ENCODE data around the gene ADAMTSL1.

ADAMTSL1 gene

DNA sequence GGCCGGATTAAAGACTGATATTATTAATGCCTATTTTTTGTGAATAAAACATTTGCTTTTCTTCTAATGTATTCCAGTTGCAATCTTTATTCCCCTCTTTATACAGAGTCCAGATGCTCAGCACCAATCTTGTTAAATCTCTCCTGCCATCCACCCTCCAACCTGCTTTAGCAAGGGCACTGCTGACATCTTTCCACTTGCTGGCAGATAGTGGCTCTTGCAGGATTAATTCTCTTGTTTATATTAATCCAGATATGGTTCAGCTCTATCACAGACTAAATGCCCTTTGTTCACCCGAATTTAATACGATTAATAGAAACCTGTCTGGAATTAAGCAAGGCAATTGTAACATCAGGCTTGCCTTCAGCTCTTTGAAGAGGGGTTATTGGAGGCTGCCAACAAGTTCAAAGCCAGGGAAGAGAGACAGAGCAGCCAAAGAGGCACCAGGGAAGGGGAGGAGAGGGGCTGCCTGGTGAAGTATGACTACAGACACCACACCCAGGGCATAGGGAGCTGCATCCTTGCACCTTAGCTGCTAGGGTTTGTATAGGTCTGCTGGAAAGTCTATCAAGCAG is 322.8 kb downstream of the ADAMTSL1 start:
- TF ChIP-seq, protein P1, sequence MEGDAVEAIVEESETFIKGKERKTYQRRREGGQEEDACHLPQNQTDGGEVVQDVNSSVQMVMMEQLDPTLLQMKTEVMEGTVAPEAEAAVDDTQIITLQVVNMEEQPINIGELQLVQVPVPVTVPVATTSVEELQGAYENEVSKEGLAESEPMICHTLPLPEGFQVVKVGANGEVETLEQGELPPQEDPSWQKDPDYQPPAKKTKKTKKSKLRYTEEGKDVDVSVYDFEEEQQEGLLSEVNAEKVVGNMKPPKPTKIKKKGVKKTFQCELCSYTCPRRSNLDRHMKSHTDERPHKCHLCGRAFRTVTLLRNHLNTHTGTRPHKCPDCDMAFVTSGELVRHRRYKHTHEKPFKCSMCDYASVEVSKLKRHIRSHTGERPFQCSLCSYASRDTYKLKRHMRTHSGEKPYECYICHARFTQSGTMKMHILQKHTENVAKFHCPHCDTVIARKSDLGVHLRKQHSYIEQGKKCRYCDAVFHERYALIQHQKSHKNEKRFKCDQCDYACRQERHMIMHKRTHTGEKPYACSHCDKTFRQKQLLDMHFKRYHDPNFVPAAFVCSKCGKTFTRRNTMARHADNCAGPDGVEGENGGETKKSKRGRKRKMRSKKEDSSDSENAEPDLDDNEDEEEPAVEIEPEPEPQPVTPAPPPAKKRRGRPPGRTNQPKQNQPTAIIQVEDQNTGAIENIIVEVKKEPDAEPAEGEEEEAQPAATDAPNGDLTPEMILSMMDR (conservative IDR thresholded peaks at IDR 0.05; ENCODE audit: control insufficient read depth, insufficient read depth, low read depth, low read length) = no peak

DNA sequence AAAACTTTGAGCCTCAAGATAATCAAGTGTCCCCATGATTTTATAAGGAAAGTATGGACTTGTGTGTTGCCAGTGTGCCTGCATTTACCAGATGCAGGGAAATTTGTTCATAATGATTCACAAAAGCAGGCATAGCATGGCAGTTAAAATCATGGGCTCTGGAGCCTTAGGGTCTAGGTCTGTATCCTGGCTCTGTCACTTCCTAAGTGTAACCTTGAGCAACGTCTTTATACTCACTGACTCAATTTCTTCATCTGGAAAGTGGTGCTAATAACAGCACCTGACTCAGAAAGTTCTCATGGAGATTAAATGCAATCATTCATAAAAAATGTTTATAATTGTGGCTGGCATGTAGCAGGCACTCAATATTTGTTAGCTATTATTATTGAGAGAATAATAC is 324.2 kb downstream of the ADAMTSL1 start:
- TF ChIP-seq, protein P1 (conservative IDR thresholded peaks at IDR 0.05; ENCODE audit: control insufficient read depth, insufficient read depth, low read depth, low read length) = no peak
- peak; percentile 31 for DNase-seq (ENCODE audit: low read depth)

More for the DNA sequence above, 322.8 kb downstream of the ADAMTSL1 start:
- no peak overlapping the region for H3K4me3 ChIP-seq (ENCODE audit: control insufficient read depth, low read depth, low read length)
- no peak for DNase-seq (ENCODE audit: low read depth)

DNA sequence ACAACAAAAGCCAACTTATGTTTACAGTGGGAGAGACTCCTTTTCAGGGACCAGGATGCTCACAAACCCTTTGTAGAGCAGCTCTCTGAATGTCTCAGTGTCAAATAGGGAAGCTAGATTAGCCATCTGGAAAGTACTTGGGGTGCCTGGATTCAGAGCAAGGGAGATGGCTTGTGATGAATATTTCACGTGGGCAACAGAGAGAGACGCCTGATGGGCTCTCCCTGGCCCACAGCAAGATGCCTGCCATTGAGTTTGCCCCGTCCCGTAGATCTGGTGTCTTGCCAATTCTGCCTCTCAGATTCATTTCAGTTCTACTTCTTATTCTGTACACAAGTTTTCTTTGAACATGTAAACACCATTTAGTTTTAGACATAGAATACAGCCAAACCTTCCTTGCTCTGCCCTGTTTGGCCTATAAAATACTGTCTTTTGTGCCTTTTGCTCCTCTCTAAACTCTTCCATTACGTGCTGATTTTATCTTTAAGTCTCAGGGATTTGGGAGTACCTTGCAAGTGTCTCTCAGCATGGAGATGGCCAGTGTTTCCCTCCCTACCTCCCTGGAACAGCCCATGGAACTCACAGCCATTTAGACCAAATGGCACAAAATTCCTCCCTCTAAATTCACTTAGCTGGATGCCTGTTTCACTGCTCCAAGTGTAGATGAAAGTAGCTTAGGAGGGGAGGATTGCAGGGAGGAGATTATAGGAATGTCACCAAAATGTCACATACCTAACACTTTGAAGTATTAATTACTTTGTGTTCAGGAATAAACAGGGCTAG is 324.7 kb downstream of the ADAMTSL1 start:
- TF ChIP-seq, protein P1 (conservative IDR thresholded peaks at IDR 0.05; ENCODE audit: control insufficient read depth, insufficient read depth, low read depth, low read length) = no peak
- H3K4me3 ChIP-seq (ENCODE audit: control insufficient read depth, low read depth, low read length) = no peak overlapping the region
- DNase-seq (ENCODE audit: low read depth) = no peak

More for the DNA sequence above, 324.2 kb downstream of the ADAMTSL1 start:
- no peak overlapping the region for H3K4me3 ChIP-seq (ENCODE audit: control insufficient read depth, low read depth, low read length)

DNA sequence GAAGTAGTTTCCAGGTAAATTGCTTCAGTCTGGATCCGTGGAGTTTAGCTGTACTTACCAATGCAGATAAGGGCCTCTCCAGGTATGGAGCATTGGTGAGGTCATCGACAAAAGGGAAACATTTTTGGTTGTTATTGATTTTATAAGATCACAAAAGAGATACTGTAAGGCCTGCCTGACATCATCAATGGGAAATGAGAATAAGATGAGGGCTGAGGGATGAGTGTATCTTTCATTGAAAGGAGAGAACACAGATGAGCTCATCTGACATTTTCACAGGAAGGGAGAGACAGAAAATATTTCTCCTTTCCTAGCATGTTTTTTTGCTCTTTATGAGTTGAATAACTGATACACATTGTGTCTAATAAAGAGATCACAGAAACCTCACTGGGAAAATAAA is 325.5 kb downstream of the ADAMTSL1 start:
- DNase-seq (ENCODE audit: low read depth) = peak; percentile 15
- no peak overlapping the region for H3K4me3 ChIP-seq (ENCODE audit: control insufficient read depth, low read depth, low read length)
- TF ChIP-seq, protein P1 (conservative IDR thresholded peaks at IDR 0.05; ENCODE audit: control insufficient read depth, insufficient read depth, low read depth, low read length) = no peak

DNA sequence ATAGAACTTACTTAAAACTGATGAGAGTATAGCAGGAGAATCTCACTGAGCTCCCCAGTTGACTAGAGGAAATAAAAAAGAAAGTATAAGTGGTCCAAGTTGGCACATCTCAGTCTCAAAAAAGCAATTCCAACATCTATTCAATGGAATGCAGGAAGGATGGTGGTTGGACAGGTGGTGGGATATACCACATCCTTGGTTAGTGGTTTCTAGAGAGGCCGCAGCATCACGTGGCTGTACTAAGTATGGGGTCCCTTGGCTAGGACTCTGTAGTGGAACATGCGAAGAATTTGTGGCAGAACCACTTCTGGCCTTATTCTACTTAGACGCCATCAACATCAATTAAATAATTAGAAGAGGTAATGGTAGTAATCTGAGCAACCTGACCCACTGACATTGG is 326.6 kb downstream of the ADAMTSL1 start:
- DNase-seq (ENCODE audit: low read depth) = no peak
- TF ChIP-seq, protein P1 (conservative IDR thresholded peaks at IDR 0.05; ENCODE audit: control insufficient read depth, insufficient read depth, low read depth, low read length) = no peak
- H3K4me3 ChIP-seq (ENCODE audit: control insufficient read depth, low read depth, low read length) = no peak overlapping the region

DNA sequence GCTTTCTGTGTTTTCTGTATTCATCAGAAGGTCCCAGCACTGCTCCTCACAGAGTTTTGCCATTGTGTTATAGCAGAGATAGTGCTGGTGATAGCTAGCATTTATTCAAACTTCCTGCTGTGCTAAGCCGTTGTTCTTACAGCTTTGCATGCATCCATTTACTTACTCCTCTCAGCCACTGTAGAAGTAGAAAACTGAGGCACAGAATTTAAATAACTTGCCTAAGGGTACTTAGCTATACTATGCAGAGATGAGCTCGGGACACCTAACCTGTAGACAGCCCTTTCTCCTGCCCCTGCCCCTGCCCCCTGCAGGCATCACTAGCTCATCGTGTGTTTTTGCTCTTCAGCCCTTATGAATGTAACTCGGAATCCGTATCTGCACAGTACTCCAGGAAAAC is 331.4 kb downstream of the ADAMTSL1 start:
- no peak overlapping the region for H3K4me3 ChIP-seq (ENCODE audit: control insufficient read depth, low read depth, low read length)
- TF ChIP-seq, protein P1 (conservative IDR thresholded peaks at IDR 0.05; ENCODE audit: control insufficient read depth, insufficient read depth, low read depth, low read length) = no peak
- no peak for DNase-seq (ENCODE audit: low read depth)
